Muscle of leg (tissue), 11 donors: ENCODE results near the gene VCL. TPM values are rescaled to one million over a fixed set of nuclear protein-coding genes. Genes with fewer than 3 reads are reported as not detected.

ENCODE experiments used
- DNase-seq: peaks from one replicate; pipeline ENCODE4 v3.0.0; 2013
- H3K27ac ChIP-seq: one replicate; pipeline ENCODE4 v1.5.1; 2013; ENCODE audit warnings: mild to moderate bottlenecking, low read length, control low read depth
- H3K27me3 ChIP-seq: one replicate; pipeline ENCODE4 v1.6.1; 2013; ENCODE audit warnings: low read length; ENCODE audit not compliant: control insufficient read depth, insufficient read depth
- H3K36me3 ChIP-seq: one replicate; pipeline ENCODE4 v1.6.1; 2013; ENCODE audit warnings: low read length; ENCODE audit not compliant: control insufficient read depth, insufficient read depth
- H3K4me1 ChIP-seq: one replicate; pipeline ENCODE4 v1.6.1; 2013; ENCODE audit warnings: low read length; ENCODE audit not compliant: control insufficient read depth, insufficient read depth
- H3K4me3 ChIP-seq: one replicate; pipeline ENCODE4 v1.5.1; 2013; ENCODE audit warnings: low read length, control low read depth
- H3K9me3 ChIP-seq: replicated peaks from 2 replicates; pipeline ENCODE4 v1.6.1; 2013; ENCODE audit warnings: low read depth, low read length; ENCODE audit not compliant: control insufficient read depth
- WGBS: methylation state at CpG from one replicate; pipeline ENCODE4 v1.1.5; 2013; ENCODE audit warnings: missing lambda C conversion rate; ENCODE audit not compliant: insufficient coverage; 5-methylcytosine and 5-hydroxymethylcytosine counted together
- polyA plus RNA-seq, 8 donors: library from polyadenylated mRNA; unstranded; fragments of 120-200 nt; gene quantifications; one replicate each; pipeline versions ENCODE4 v1.2.1 to v1.2.3, GENCODE V29; 2013; ENCODE audit warnings: inconsistent platforms in 1 of 8, low replicate concordance in 1 of 8; ENCODE audit not compliant: insufficient read length in 8 of 8, insufficient read depth in 1 of 8
- total RNA-seq: library from RNA; stranded (reverse); fragments of 120-200 nt; gene quantifications from one replicate; pipeline ENCODE4 v1.2.4, GENCODE V29; 2013

VCL gene
- total and polyA plus RNA-seq, 9 donors = 99.2 to 153 (median 124) TPM

DNA sequence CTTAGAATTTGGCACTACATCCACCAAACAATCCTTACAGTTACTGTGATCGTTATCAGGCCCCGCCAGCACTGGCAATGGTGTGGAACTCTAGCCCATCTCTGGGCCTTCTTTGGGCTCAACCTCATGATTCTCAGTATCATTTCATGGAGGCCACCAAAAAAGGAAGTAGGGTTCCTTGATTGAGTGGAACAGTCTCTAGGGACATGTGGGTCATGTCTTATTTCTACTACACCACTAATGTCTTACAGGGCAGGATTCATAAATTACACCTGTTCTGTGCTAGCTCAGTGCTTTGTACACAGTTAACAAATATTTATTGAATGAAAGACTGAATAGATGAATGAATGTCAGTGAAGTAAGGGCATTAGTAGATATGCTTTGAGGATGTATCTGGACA lies 98.9 kb downstream of the VCL start:
- H3K36me3 ChIP-seq = peaks cover 74% of the 10 kb centered on the region
- H3K27me3 ChIP-seq = no peaks in the 10 kb centered on the region
- no peaks in the 10 kb centered on the region for H3K9me3 ChIP-seq
- 100% methylated on average over 2 of the region's 2 CpGs for WGBS
- DNase-seq = no peak
- no peak overlapping the region for H3K4me3 ChIP-seq
- H3K4me1 ChIP-seq = no peaks in the 10 kb centered on the region
- H3K27ac ChIP-seq = no peak overlapping the region

DNA sequence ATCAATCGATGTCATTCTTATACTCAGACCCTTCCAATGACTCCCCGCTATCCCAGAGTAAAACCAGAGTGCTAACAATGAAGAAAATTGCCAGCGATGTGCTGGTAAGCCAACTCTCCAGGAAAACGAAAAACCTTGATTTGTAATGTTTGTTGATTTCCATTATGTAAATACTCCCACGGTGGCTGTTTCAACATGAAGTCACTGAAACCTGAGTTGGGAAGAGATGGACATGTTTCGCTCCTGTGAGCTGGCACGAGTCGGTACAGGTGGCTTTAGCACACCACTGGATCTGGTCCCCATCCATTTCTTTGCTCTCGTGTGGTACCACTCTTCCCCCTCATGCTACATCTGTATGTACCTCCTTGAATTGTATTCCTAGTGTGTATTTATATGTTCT lies 99.9 kb downstream of the VCL start:
- Histone ChIP-seq H3K27ac (no peak overlapping the region), H3K27me3 (no peaks in the 10 kb centered on the region), H3K4me1 (no peaks in the 10 kb centered on the region), H3K36me3 (peaks cover 70% of the 10 kb centered on the region), H3K4me3 (no peak overlapping the region), H3K9me3 (no peaks in the 10 kb centered on the region)
- no peak for DNase-seq
- no CpG with 5 or more reads among the region's 9 CpGs for WGBS

DNA sequence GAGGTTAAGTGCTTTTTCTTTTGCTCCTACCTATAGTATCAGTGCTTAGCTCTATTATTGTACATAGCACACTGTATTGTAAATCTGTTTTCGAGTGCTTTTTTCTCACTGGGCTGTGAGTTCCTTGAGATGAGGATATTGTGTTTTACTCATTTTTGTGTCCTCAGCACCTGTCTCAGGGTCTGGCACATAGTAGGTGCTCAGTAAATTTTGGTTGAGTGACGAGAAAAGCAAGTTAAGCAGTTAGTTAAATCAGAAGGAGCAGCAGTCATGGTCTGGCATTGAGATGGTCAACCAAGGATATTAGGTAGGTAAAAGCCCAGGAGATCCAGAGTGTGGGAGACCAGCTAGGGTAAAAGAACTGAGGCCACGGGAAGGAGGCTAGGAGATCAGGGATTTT lies 101.5 kb downstream of the VCL start:
- H3K9me3 ChIP-seq = no peaks in the 10 kb centered on the region
- DNase-seq = no peak
- H3K36me3 ChIP-seq = peaks cover 70% of the 10 kb centered on the region
- no peak overlapping the region for H3K4me3 ChIP-seq
- H3K27ac ChIP-seq = no peak overlapping the region
- no peaks in the 10 kb centered on the region for H3K4me1 ChIP-seq
- no peaks in the 10 kb centered on the region for H3K27me3 ChIP-seq
- 83% methylated on average over 2 of the region's 3 CpGs for WGBS

DNA sequence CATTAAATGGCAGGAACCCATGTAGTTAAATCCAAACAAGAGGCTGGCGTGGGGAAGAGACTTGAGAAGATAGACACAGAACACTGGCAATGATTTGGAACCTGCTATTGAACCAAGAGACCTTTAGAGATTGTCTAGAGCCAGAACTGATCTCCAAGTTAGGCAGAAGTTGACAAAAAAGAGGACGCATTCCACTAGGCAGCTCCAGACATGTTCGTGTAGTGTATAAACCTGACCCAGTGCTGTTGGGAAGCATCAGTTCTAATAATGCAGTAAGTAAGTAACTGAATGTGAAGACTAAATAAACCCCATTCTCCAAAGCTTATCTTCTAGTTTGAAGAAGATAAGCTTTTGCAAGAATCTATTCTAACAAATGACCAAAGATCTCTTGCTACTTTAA lies 101.9 kb downstream of the VCL start:
- Histone ChIP-seq H3K4me1 (no peaks in the 10 kb centered on the region), H3K27ac (no peak overlapping the region), H3K4me3 (no peak overlapping the region), H3K27me3 (no peaks in the 10 kb centered on the region), H3K36me3 (peaks cover 72% of the 10 kb centered on the region), H3K9me3 (no peaks in the 10 kb centered on the region)
- DNase-seq = no peak
- 100% methylated on average over 1 of the region's 3 CpGs for WGBS

DNA sequence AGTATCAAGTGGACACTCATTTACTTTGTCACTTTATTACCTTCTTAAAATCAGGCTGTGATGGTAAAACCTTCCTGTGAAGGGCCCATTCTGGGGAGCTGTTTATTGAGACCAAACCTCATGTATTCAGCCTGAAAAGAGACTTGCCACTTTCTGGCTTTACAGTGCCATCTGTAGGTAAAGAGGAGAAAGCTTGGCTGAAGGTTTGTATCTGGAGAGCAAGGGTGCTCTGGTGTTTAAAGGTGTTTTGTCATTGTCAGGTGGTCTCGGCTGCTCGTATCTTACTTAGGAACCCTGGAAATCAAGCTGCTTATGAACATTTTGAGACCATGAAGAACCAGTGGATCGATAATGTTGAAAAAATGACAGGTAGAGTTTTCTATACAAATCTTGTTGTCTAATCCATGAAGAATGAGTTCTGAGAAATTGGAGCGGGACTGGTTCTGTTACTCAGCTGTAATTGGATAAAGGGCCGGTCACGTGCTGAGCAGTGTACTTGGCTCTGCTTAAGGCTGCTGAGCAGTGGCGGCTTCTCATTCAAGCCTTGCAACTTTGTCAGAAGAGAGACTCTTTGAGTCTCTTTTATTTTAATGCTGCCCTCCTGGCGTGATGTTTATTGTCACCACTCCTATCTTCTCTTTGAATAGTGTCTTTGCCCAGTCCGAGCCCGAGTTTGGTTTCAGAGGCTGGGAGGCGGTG lies 105.8 kb downstream of the VCL start:
- H3K36me3 ChIP-seq = peaks cover 78% of the 10 kb centered on the region
- WGBS = 86% methylated on average over 5 of the region's 11 CpGs

DNA sequence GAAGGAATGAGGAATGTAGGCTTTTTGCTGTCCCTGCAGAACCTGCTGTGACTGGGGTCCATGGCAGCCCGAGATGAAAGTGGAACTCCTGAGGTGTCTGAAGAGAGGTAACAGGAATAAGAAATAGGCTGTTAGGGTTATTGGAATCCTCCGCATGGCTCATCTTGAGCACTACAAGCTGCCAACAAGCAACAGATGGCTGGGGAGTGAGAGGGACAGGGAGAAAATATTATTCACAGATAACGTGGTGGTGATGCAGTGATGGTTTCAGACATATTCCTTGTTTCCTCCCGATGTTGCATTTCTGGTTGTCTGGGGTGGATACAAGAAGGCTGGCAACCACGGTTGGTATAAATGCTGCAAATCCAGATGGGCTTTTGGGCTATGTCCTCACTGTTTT lies 106.6 kb downstream of the VCL start:
- Histone ChIP-seq H3K36me3 (peaks cover 79% of the 10 kb centered on the region), H3K27me3 (no peaks in the 10 kb centered on the region), H3K4me1 (no peaks in the 10 kb centered on the region), H3K27ac (no peak overlapping the region), H3K4me3 (no peak overlapping the region), H3K9me3 (no peaks in the 10 kb centered on the region)
- WGBS = 78% methylated on average over 4 of the region's 5 CpGs
- no peak for DNase-seq

More for the DNA sequence above, 105.8 kb downstream of the VCL start:
- H3K4me3 ChIP-seq = no peak overlapping the region
- H3K9me3 ChIP-seq = no peaks in the 10 kb centered on the region
- no peaks in the 10 kb centered on the region for H3K27me3 ChIP-seq
- no peak overlapping the region for H3K27ac ChIP-seq
- peak; percentile 26 for DNase-seq
- H3K4me1 ChIP-seq = no peaks in the 10 kb centered on the region

DNA sequence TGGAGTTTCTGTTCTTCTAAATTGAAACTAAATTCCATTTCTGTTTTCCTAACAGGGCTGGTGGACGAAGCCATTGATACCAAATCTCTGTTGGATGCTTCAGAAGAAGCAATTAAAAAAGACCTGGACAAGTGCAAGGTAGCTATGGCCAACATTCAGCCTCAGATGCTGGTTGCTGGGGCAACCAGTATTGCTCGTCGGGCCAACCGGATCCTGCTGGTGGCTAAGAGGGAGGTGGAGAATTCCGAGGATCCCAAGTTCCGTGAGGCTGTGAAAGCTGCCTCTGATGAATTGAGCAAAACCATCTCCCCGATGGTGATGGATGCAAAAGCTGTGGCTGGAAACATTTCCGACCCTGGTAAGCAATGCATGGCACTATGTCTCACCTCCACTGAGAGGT lies 107.1 kb downstream of the VCL start:
- no peak overlapping the region for H3K4me3 ChIP-seq
- no peak overlapping the region for H3K27ac ChIP-seq
- no peaks in the 10 kb centered on the region for H3K27me3 ChIP-seq
- no peaks in the 10 kb centered on the region for H3K9me3 ChIP-seq
- peaks cover 78% of the 10 kb centered on the region for H3K36me3 ChIP-seq
- 90% methylated on average over 6 of the region's 8 CpGs for WGBS
- H3K4me1 ChIP-seq = no peaks in the 10 kb centered on the region
- no peak for DNase-seq

DNA sequence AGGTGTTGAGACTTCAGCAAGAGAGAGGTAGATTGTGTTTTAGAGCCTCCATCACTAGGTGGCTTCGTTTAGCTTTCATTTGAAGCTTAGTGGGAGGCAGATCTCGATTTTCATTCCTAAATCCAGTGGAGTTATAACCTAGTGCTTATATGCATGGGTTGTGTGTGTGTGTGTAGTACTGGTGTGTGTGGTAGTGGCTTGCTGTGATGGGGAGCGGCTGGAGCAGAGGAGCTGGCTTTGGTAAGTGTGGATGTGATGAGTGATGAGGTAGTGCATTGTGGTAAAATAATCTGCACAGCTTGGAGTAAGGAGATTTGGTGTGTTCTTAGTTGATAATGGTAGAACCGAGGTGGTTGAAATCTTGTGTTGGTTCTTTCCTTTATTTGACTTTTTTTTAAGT lies 109.5 kb downstream of the VCL start:
- Histone ChIP-seq H3K9me3 (no peaks in the 10 kb centered on the region), H3K4me1 (no peaks in the 10 kb centered on the region), H3K27me3 (no peaks in the 10 kb centered on the region), H3K4me3 (no peak overlapping the region), H3K36me3 (peaks cover 84% of the 10 kb centered on the region), H3K27ac (no peak overlapping the region)
- no peak for DNase-seq
- 83% methylated on average over 1 of the region's 4 CpGs for WGBS

DNA sequence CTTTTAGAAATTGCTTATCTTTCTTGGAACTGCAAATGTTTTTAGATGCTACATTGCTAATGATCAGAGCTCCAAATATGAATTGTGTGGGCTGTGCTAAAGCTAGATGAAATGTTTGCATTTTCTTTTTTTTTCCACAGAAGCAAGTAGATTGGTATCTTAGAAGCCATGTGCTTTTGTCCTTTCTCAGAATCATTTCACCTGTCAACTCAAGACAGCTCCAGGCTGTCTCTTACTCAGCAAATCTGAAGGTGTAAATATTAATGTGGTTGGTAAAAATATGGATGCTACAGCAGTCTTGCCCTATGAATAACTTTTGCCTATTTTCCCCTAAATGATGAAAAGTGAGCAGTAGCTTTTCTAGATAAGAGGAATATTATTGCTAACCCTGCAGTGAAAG lies 111.5 kb downstream of the VCL start:
- DNase-seq = no peak
- no peak overlapping the region for H3K4me3 ChIP-seq
- no peaks in the 10 kb centered on the region for H3K27me3 ChIP-seq
- H3K4me1 ChIP-seq = no peaks in the 10 kb centered on the region
- H3K36me3 ChIP-seq = peaks cover 90% of the 10 kb centered on the region
- H3K9me3 ChIP-seq = no peaks in the 10 kb centered on the region
- H3K27ac ChIP-seq = no peak overlapping the region

DNA sequence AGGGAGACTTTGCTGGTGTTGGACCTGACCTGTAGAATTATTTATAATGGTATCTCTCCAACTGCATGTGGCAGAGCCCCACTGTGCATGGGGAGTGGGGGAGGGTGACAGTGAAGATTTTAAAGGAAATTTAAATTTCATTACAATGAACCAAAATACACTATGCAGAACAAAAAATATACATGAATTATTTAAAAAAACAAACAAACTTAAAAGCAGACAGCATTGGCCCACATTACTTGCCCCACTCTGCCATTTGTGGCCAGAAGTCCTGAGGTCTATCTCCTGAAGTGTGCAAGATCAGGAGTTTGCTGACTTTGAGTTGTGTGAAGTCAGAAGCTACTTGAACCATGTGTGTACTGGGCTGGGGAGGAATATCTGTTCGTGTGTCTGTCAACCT lies 112.2 kb downstream of the VCL start:
- Histone ChIP-seq H3K36me3 (peaks cover 90% of the 10 kb centered on the region), H3K4me3 (no peak overlapping the region), H3K27me3 (no peaks in the 10 kb centered on the region), H3K9me3 (no peaks in the 10 kb centered on the region), H3K27ac (no peak overlapping the region), H3K4me1 (no peaks in the 10 kb centered on the region)
- DNase-seq = no peak
- WGBS = no CpG with 5 or more reads among the region's 1 CpG

DNA sequence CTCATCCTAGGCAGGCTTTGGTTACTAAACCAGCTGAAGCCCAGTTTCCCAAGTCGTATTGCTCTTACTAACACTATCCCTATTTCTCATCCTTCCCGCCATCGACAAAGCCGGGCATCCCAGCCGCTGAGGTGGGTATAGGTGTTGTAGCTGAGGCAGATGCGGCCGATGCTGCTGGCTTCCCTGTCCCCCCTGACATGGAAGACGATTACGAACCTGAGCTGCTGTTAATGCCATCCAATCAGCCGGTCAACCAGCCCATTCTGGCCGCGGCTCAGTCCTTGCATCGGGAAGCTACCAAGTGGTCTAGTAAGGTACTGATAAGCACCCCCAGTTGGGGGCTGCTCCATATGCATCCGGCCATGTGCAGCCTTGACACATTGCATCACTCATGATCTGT lies 113.9 kb downstream of the VCL start:
- WGBS = 98% methylated on average over 8 of the region's 14 CpGs

More for the DNA sequence above, 113.9 kb downstream of the VCL start:
- Histone ChIP-seq H3K36me3 (peaks cover 83% of the 10 kb centered on the region), H3K4me1 (no peaks in the 10 kb centered on the region), H3K4me3 (no peak overlapping the region), H3K9me3 (no peaks in the 10 kb centered on the region), H3K27ac (no peak overlapping the region), H3K27me3 (no peaks in the 10 kb centered on the region)
- DNase-seq = no peak
